MG63 (cell line): ENCODE data around the gene RHEX. TPM values are rescaled to one million over a fixed set of nuclear protein-coding genes. Genes with fewer than 3 reads are reported as not detected.
"Not testable (repeated sequence)": the region's sequence is repeated elsewhere in the genome, so short reads cannot be mapped to it uniquely, and the experiment has no call there.

Experiments used
- DNase-seq: peaks from one replicate; pipeline ENCODE4 v3.0.0-alpha.2; 2020
- H3K27me3 ChIP-seq: fragments of 250-450 bp; sonication (Bioruptor Pico); 2 replicates; pipeline ENCODE4 v1.5.1; 2020; ENCODE audit warnings: mild to moderate bottlenecking, moderate library complexity
- H3K36me3 ChIP-seq: fragments of 250-450 bp; sonication (Bioruptor Pico); 2 replicates; pipeline ENCODE4 v1.5.1; 2020; ENCODE audit warnings: mild to moderate bottlenecking, moderate library complexity
- H3K4me3 ChIP-seq: fragments of 250-450 bp; sonication (Bioruptor Pico); 2 replicates; pipeline ENCODE4 v1.5.1; 2020; ENCODE audit warnings: mild to moderate bottlenecking, moderate library complexity
- H3K9me3 ChIP-seq: fragments of 250-450 bp; sonication (Bioruptor Pico); 2 replicates; pipeline ENCODE4 v1.5.1; 2020; ENCODE audit warnings: mild to moderate bottlenecking, moderate library complexity
- total RNA-seq: library from RNA; depleted of rRNA; stranded (reverse); fragments of >200 nt; shearing (Covaris generic); gene quantifications from 2 replicates; pipeline ENCODE4 v1.2.3, GENCODE V29; 2014; ENCODE audit warnings: low replicate concordance

The RHEX gene
- total RNA-seq, 1 experiment from 2014 or later: not detected

GRCh38 chr1:206049919-206050600 is 2.9 kb upstream of the RHEX start:
- no peak overlapping the region for H3K4me3 ChIP-seq
- no peaks in the 10 kb centered on the region for H3K9me3 ChIP-seq
- H3K36me3 ChIP-seq: no peaks in the 10 kb centered on the region
- H3K27me3 ChIP-seq: no peaks in the 10 kb centered on the region
- DNase-seq: no peak

GRCh38 chr1:206050655-206051235 is 2.2 kb upstream of the RHEX start:
- no peak overlapping the region for H3K4me3 ChIP-seq
- no peaks in the 10 kb centered on the region for H3K36me3 ChIP-seq
- no peak for DNase-seq
- no peaks in the 10 kb centered on the region for H3K9me3 ChIP-seq
- no peaks in the 10 kb centered on the region for H3K27me3 ChIP-seq

GRCh38 chr1:206052231-206052865 is 625 bp upstream of the RHEX start:
- H3K9me3 ChIP-seq, H3K4me3 ChIP-seq, DNase-seq, H3K27me3 ChIP-seq, H3K36me3 ChIP-seq: not testable (repeated sequence)

DNA sequence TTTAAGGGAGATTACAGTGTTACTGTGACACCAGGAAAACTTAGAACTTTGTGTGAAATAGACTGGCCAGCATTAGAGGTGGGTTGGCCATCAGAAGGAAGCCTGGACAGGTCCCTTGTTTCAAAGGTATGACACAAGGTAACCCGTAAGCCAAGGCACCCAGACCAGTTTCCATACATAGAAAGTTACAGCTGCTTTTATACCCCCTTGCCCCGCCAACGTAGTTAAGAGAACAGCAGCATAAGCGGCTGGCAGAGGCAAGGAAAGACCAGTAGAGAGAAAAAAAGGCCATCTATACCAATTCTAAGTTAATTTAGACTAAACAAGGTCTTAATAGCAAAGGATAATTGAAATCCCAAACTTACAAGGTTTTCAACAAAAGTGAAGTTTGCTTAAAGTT is 643 bp downstream of the RHEX start:
- not testable (repeated sequence) for DNase-seq, H3K27me3 ChIP-seq

DNA sequence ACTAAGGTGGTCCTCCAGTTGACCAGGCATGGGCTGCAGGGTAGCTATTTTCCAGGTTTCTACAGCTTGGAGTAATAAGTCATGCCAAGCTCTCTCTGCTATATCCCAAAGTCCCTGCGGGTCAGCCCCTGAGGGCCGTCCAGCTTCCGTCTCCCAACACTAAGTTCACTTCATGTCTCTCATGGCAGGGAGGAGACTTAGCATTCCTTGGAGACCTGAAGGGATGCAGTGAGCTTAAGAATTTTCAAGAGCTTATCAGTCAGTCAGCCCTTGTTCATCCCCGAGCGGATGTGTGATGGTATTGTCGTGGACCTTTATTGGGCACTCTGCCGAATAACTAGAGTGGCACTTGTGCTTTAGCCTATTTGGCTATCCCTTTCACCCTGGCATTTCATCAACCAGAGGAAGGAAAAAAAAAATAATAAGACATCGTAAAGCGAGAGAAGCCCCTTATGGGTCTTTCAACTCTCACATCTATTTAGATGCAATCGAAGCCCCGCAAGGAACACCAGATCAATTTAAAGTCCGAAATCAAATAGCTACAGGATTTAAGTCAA is 2.2 kb downstream of the RHEX start:
- not testable (repeated sequence) for H3K36me3 ChIP-seq, DNase-seq, H3K9me3 ChIP-seq, H3K4me3 ChIP-seq, H3K27me3 ChIP-seq

More for the DNA sequence above, 643 bp downstream of the RHEX start:
- H3K36me3 ChIP-seq, H3K9me3 ChIP-seq, H3K4me3 ChIP-seq: not testable (repeated sequence)

GRCh38 chr1:206055639-206056323 is 2.8 kb downstream of the RHEX start:
- not testable (repeated sequence) for DNase-seq, H3K27me3 ChIP-seq, H3K4me3 ChIP-seq, H3K36me3 ChIP-seq, H3K9me3 ChIP-seq

DNA sequence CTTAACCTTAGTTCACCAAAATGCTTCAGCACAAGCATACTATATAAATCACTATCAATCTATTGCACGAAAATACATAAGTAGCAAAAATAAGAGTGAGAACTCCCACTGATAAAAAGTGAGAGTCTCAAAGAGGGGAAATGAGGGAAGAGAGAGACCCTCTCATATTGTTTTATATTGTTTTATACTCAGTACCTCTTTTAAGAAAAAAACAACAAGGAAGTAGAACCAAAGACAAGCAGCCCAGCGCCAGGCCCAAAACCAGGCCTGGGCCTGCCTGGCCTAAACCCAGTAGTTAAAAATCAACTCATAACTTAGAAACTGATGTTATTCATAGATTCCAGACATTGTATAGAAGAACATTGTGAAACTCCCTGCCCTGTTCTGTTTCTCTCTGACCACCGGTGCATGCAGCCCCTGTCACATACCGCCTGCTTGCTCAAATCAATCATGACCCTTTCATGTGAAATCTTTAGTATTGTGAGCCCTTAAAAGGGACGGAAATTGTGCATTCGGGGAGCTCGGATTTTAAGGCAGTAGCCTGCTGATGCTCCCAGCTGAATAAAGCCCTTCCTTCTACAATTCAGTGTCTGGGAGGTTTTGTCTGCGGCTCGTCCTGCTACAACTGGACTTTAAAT is 5.4 kb downstream of the RHEX start:
- H3K9me3 ChIP-seq, H3K4me3 ChIP-seq, H3K36me3 ChIP-seq, H3K27me3 ChIP-seq, DNase-seq: not testable (repeated sequence)

- H3K36me3 ChIP-seq: no peaks in the 10 kb centered on the region
- no peak for DNase-seq
- no peaks in the 10 kb centered on the region for H3K9me3 ChIP-seq
- no peak overlapping the region for H3K4me3 ChIP-seq
- no peaks in the 10 kb centered on the region for H3K27me3 ChIP-seq
Observed at GRCh38 chr1:206058927-206059292, 5.9 kb downstream of the RHEX start.

- H3K9me3 ChIP-seq: no peaks in the 10 kb centered on the region
- H3K27me3 ChIP-seq: no peaks in the 10 kb centered on the region
- H3K36me3 ChIP-seq: no peaks in the 10 kb centered on the region
- no peak overlapping the region for H3K4me3 ChIP-seq
- no peak for DNase-seq
Observed at GRCh38 chr1:206059355-206059915, 6.5 kb downstream of the RHEX start.

GRCh38 chr1:206060844-206061243 is 7.9 kb downstream of the RHEX start:
- Histone ChIP-seq H3K9me3 (no peaks in the 10 kb centered on the region), H3K36me3 (no peaks in the 10 kb centered on the region), H3K27me3 (no peaks in the 10 kb centered on the region), H3K4me3 (no peak overlapping the region)
- no peak for DNase-seq

DNA sequence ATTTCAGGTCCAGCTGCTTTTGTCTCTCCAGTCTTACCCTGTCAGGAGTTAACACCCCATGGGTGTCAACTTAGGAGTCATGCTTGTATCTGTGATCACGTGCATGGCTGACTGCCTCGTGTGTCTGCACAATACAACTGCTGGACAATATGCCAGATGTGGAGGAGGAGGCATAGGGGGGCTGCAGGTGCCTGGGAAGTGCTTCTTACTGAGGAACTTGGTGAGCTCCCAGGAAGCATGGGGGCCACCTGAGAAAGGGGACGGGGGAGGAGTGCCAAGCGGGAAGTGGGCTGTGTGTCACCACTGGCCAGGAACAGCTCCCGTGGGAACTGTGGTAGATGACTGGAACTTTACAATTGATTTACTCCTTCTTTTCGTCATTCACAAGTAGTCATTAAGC is 9.5 kb downstream of the RHEX start:
- DNase-seq: no peak
- Histone ChIP-seq H3K27me3 (no peaks in the 10 kb centered on the region), H3K9me3 (no peaks in the 10 kb centered on the region), H3K4me3 (no peak overlapping the region), H3K36me3 (no peaks in the 10 kb centered on the region)

GRCh38 chr1:206064001-206064400 is 11.0 kb downstream of the RHEX start:
- DNase-seq, H3K4me3 ChIP-seq, H3K36me3 ChIP-seq, H3K27me3 ChIP-seq, H3K9me3 ChIP-seq: not testable (repeated sequence)

GRCh38 chr1:206064501-206064900 is 11.5 kb downstream of the RHEX start:
- H3K36me3 ChIP-seq, H3K4me3 ChIP-seq, DNase-seq, H3K9me3 ChIP-seq, H3K27me3 ChIP-seq: not testable (repeated sequence)

DNA sequence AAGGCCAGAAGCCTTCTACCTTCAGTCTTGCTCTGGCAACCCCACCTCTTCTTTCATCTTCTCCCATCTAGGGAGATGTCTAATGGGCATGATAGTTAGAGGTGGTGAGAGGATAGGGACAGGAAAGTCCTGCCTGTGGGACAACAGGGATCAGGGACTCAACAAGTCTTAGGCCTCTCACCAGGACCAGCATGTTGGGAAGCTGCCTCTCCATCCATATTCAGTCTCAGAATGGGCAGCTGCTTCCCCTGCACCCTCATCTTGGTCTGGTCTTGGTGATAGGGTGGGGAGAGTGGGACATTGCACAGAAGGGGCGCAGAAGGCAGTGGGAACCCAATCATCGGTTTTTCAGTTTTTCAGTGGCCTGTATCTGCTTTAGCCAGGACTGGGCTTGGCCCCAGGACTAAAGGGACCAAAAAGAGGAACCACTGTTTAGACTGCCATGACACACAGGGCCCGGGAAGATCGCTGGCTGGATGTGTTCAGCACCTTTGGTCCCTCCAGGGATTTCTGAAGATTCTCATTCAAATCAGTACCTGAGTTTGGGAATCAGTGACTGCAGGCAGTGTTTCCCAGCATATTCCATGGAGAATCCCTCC is 12.7 kb downstream of the RHEX start:
- Histone ChIP-seq H3K36me3 (no peaks in the 10 kb centered on the region), H3K9me3 (no peaks in the 10 kb centered on the region), H3K4me3 (no peak overlapping the region), H3K27me3 (peaks cover 3% of the 10 kb centered on the region; the same call in 1 of the 2 replicates)
- no peak for DNase-seq

DNA sequence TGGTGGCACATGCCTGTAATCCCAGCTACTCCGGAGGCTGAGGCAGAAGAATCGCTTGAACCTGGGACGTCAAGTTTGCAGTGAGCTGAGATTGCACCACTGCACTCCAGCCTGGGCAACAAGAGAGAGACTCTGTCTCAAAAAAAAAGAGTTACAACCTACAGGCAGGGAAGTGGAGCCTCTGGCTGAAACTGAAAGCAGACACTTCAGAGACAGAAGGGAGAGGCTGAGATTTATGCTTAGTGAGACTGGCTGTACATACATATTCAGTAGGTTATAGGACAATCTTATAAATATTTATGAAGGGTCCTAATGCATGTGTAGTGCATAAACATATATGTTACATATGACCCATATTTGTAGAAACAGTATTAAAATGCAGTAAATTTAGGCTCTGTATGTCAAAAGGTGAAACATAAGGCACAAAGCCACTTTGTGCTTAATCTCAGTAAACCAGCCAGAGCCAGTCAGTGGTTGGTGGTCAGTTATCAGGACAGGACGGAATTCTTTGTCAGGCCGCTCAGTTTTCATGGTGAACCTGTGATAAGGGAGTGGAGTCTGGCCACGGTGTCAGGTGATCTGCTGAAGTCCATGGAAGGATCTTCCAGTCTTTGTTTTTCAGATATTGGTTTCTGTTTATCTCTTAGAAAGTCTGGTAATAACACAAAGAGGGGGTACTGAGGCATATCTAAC is 13.7 kb downstream of the RHEX start:
- Histone ChIP-seq H3K27me3 (peaks cover 3% of the 10 kb centered on the region; the same call in 1 of the 2 replicates), H3K36me3 (no peaks in the 10 kb centered on the region), H3K4me3 (no peak overlapping the region), H3K9me3 (no peaks in the 10 kb centered on the region)
- DNase-seq: no peak
